Skeletal muscle tissue (tissue), 4 donors: Measurements from ENCODE around the gene ARHGAP26. TPM values are rescaled to one million over a fixed set of nuclear protein-coding genes. Genes with fewer than 3 reads are reported as not detected.

Experiments
- H3K27ac ChIP-seq: one replicate; pipeline ENCODE4 v1.7.0; 2013; ENCODE audit warnings: mild to moderate bottlenecking, low read depth, low read length, inconsistent platforms
- H3K27me3 ChIP-seq, 3 donors: one replicate each; pipeline ENCODE4 v1.7.0; 2013; ENCODE audit warnings: low read length in 3 of 3; ENCODE audit not compliant: control insufficient read depth in 3 of 3, insufficient read depth in 3 of 3
- H3K36me3 ChIP-seq, 3 donors: one replicate each; pipeline ENCODE4 v1.7.0; 2013; ENCODE audit warnings: low read length in 3 of 3; ENCODE audit not compliant: control insufficient read depth in 3 of 3, insufficient read depth in 3 of 3
- H3K4me1 ChIP-seq, 3 donors: one replicate each; pipeline ENCODE4 v1.7.0; 2013; ENCODE audit warnings: low read length in 3 of 3, mild to moderate bottlenecking in 3 of 3; ENCODE audit not compliant: control insufficient read depth in 3 of 3, insufficient read depth in 3 of 3
- H3K4me3 ChIP-seq, 3 donors: one replicate each; pipeline ENCODE4 v1.7.0; 2013; ENCODE audit warnings: low read length in 3 of 3
- H3K9ac ChIP-seq, 3 donors: one replicate each; pipeline ENCODE4 v1.7.0; 2013; ENCODE audit warnings: low read length in 3 of 3, mild to moderate bottlenecking in 3 of 3, moderate library complexity in 2 of 3, low read depth in 1 of 3
- H3K9me3 ChIP-seq, 3 donors: one replicate each; pipeline ENCODE4 v1.7.0; 2013; ENCODE audit warnings: low read length in 3 of 3; ENCODE audit not compliant: control insufficient read depth in 3 of 3
- total RNA-seq: library from RNA; depleted of rRNA; stranded (reverse); fragments of >200 nt; gene quantifications from one replicate; pipeline ENCODE4 v1.2.3, GENCODE V29; 2014
- donor health status: Osteomylitis.

The ARHGAP26 gene
- total RNA-seq, 1 donor from 2014 or later = 28.7 TPM

GRCh38 chr5:143041972-143042770 is 272.0 kb downstream of the ARHGAP26 start:
- Histone ChIP-seq H3K4me3 (peak overlapping the region; percentile 17 to 53 (median 42)), H3K36me3 (peaks cover 0 to 3% (median 0%) of the 10 kb centered on the region in 3 donors), H3K27me3 (no peaks in the 10 kb centered on the region), H3K4me1 (peaks cover 15 to 21% (median 17%) of the 10 kb centered on the region in 3 donors), H3K9me3 (no peaks in the 10 kb centered on the region), H3K9ac (peak overlapping the region; percentile 36 to 65 (median 63)), H3K27ac (peak overlapping the region; percentile 98)

- H3K27ac ChIP-seq = peak overlapping the region; percentile 60
- H3K9me3 ChIP-seq = no peaks in the 10 kb centered on the region
- peaks cover 15 to 21% (median 17%) of the 10 kb centered on the region in 3 donors for H3K4me1 ChIP-seq
- H3K27me3 ChIP-seq = no peaks in the 10 kb centered on the region
- H3K9ac ChIP-seq = no peak overlapping the region
- H3K36me3 ChIP-seq = peaks cover 0 to 3% (median 0%) of the 10 kb centered on the region in 3 donors
- no peak overlapping the region for H3K4me3 ChIP-seq
These were observed 274.1 kb downstream of the ARHGAP26 start for GRCh38 chr5:143044265-143044664.

- H3K4me3 ChIP-seq = no peak overlapping the region
- H3K27me3 ChIP-seq = no peaks in the 10 kb centered on the region
- peak overlapping the region; percentile 60 for H3K27ac ChIP-seq
- H3K9me3 ChIP-seq = no peaks in the 10 kb centered on the region
- no peak overlapping the region for H3K9ac ChIP-seq
- peaks cover 15 to 24% (median 17%) of the 10 kb centered on the region in 3 donors for H3K4me1 ChIP-seq
- peaks cover 0 to 3% (median 0%) of the 10 kb centered on the region in 3 donors for H3K36me3 ChIP-seq
These were observed 274.9 kb downstream of the ARHGAP26 start for GRCh38 chr5:143045062-143045461.

- no peak overlapping the region for H3K27ac ChIP-seq
- H3K36me3 ChIP-seq = peaks cover 0 to 3% (median 0%) of the 10 kb centered on the region in 3 donors
- H3K4me1 ChIP-seq = peaks cover 21 to 33% (median 24%) of the 10 kb centered on the region in 3 donors
- no peak overlapping the region for H3K9ac ChIP-seq
- H3K27me3 ChIP-seq = no peaks in the 10 kb centered on the region
- H3K9me3 ChIP-seq = no peaks in the 10 kb centered on the region
- H3K4me3 ChIP-seq = no peak overlapping the region
These were observed 276.1 kb downstream of the ARHGAP26 start for GRCh38 chr5:143046314-143046713.

GRCh38 chr5:143047091-143047490 is 276.9 kb downstream of the ARHGAP26 start:
- no peaks in the 10 kb centered on the region for H3K27me3 ChIP-seq
- no peaks in the 10 kb centered on the region for H3K9me3 ChIP-seq
- no peak overlapping the region for H3K9ac ChIP-seq
- no peak overlapping the region for H3K4me3 ChIP-seq
- H3K27ac ChIP-seq = no peak overlapping the region
- peaks cover 20 to 31% (median 24%) of the 10 kb centered on the region in 3 donors for H3K4me1 ChIP-seq
- no peaks in the 10 kb centered on the region for H3K36me3 ChIP-seq

- Histone ChIP-seq H3K4me3 (no peak overlapping the region), H3K36me3 (no peaks in the 10 kb centered on the region), H3K4me1 (peaks cover 30 to 46% (median 39%) of the 10 kb centered on the region in 3 donors), H3K27ac (peak overlapping the region; percentile 91), H3K27me3 (no peaks in the 10 kb centered on the region), H3K9me3 (no peaks in the 10 kb centered on the region), H3K9ac (no peak overlapping the region)
These were observed 280.0 kb downstream of the ARHGAP26 start for GRCh38 chr5:143050183-143050582.

- Histone ChIP-seq H3K9ac (peak overlapping the region in 2 of 3 donors; percentile 46 to 62), H3K36me3 (no peaks in the 10 kb centered on the region), H3K9me3 (no peaks in the 10 kb centered on the region), H3K4me3 (peak overlapping the region; percentile 23 to 57 (median 50)), H3K27ac (peak overlapping the region; percentile 91), H3K4me1 (peaks cover 30 to 52% (median 42%) of the 10 kb centered on the region in 3 donors), H3K27me3 (no peaks in the 10 kb centered on the region)
These were observed 281.3 kb downstream of the ARHGAP26 start for GRCh38 chr5:143051244-143052058.

GRCh38 chr5:143052967-143053682 is 282.9 kb downstream of the ARHGAP26 start:
- H3K9me3 ChIP-seq = no peaks in the 10 kb centered on the region
- H3K27me3 ChIP-seq = no peaks in the 10 kb centered on the region
- no peak overlapping the region for H3K4me3 ChIP-seq
- peak overlapping the region in 1 of 3 donors; percentile 11 for H3K9ac ChIP-seq
- H3K4me1 ChIP-seq = peaks cover 39 to 64% (median 55%) of the 10 kb centered on the region in 3 donors
- H3K36me3 ChIP-seq = no peaks in the 10 kb centered on the region
- peak overlapping the region; percentile 91 for H3K27ac ChIP-seq

GRCh38 chr5:143053780-143054179 is 283.6 kb downstream of the ARHGAP26 start:
- no peaks in the 10 kb centered on the region for H3K27me3 ChIP-seq
- H3K9me3 ChIP-seq = no peaks in the 10 kb centered on the region
- H3K4me1 ChIP-seq = peaks cover 45 to 67% (median 55%) of the 10 kb centered on the region in 3 donors
- no peaks in the 10 kb centered on the region for H3K36me3 ChIP-seq
- H3K4me3 ChIP-seq = no peak overlapping the region
- H3K27ac ChIP-seq = peak overlapping the region; percentile 91
- H3K9ac ChIP-seq = no peak overlapping the region
